H1 (cell line): ENCODE data around the gene CDK5.

Experiments used
- CTCF ChIP-seq, 3 experiments: IDR thresholded peaks; 1 replicate in 2 of 3; 2 replicates in 1 of 3; pipeline versions ENCODE4 v1.5.1 to v1.6.1; 2011; ENCODE audit warnings: low read length in 3 of 3, mild to moderate bottlenecking in 3 of 3, inconsistent platforms in 2 of 3, low read depth in 1 of 3, moderate library complexity in 1 of 3; ENCODE audit not compliant: insufficient read depth in 1 of 3; ENCODE audit errors: control extremely low read depth in 1 of 3
- EP300 ChIP-seq, 2 experiments: IDR thresholded peaks; 1 replicate in 1 of 2; 2 replicates in 1 of 2; pipeline ENCODE4 v1.6.1; 2011 to 2012; ENCODE audit warnings: low read depth in 2 of 2, low read length in 2 of 2, mild to moderate bottlenecking in 2 of 2, borderline replicate concordance in 1 of 2, inconsistent platforms in 1 of 2, moderate library complexity in 1 of 2
- EZH2 ChIP-seq: fragments of 200-600 bp; sonication (generic); IDR thresholded peaks from 2 replicates; pipeline ENCODE4 v1.7.1; 2012; ENCODE audit warnings: low read depth, mild to moderate bottlenecking, moderate library complexity, low read length, inconsistent platforms; ENCODE audit not compliant: severe bottlenecking
- FOSL1 ChIP-seq: IDR thresholded peaks from 2 replicates; pipeline ENCODE4 v1.6.1; 2011; ENCODE audit warnings: mild to moderate bottlenecking, low read depth, low read length, moderate library complexity; ENCODE audit not compliant: insufficient read depth
- HDAC6 ChIP-seq: IDR thresholded peaks from one replicate; pipeline ENCODE4 v1.7.1; 2012; ENCODE audit warnings: low read depth, mild to moderate bottlenecking, inconsistent platforms, low read length, moderate library complexity
- JUN ChIP-seq: IDR thresholded peaks from 2 replicates; pipeline ENCODE4 v1.6.1; 2011; ENCODE audit warnings: low read depth, mild to moderate bottlenecking, improper control_type of control experiment, low read length
- POLR2A ChIP-seq, 2 experiments: IDR thresholded peaks; 1 replicate in 1 of 2; 2 replicates in 1 of 2; pipeline ENCODE4 v1.6.1; 2011; ENCODE audit warnings: low read depth in 2 of 2, low read length in 2 of 2, mild to moderate bottlenecking in 2 of 2; ENCODE audit errors: control extremely low read depth in 1 of 2
- POLR2AphosphoS5 ChIP-seq: IDR thresholded peaks from 2 replicates; pipeline ENCODE4 v1.6.1; 2011; ENCODE audit warnings: low read depth, low read length
- SUZ12 ChIP-seq: fragments of 200-600 bp; sonication (generic); IDR thresholded peaks from 2 replicates; pipeline ENCODE4 v1.6.1; 2012; ENCODE audit warnings: mild to moderate bottlenecking, inconsistent platforms, low read length, moderate library complexity, mixed read lengths
- TAF1 ChIP-seq: IDR thresholded peaks from 2 replicates; pipeline ENCODE4 v1.6.1; 2011; ENCODE audit warnings: mild to moderate bottlenecking, low read depth, low read length
- TCF12 ChIP-seq: IDR thresholded peaks from 2 replicates; pipeline ENCODE4 v1.6.1; 2011; ENCODE audit warnings: low read depth, mild to moderate bottlenecking, low read length

- TF ChIP-seq CTCF (IDR thresholded peaks at IDR 0.05; ENCODE audit: control extremely low read depth in 1 of 3, insufficient read depth in 1 of 3, low read depth in 1 of 3, low read length in 3 of 3), result no peak
- TF ChIP-seq FOSL1, result no peak
- TF ChIP-seq POLR2A (IDR thresholded peaks at IDR 0.05; ENCODE audit: control extremely low read depth in 1 of 2, low read depth in 2 of 2, low read length in 2 of 2), result no peak
- no peak for TF ChIP-seq TCF12
- TF ChIP-seq TAF1, result no peak
- TF ChIP-seq EZH2, result no peak
- TF ChIP-seq JUN, result no peak
- no peak for TF ChIP-seq EP300 (IDR thresholded peaks at IDR 0.05; ENCODE audit: borderline replicate concordance in 1 of 2, low read depth in 2 of 2, low read length in 2 of 2)
- no peak for TF ChIP-seq HDAC6
- TF ChIP-seq SUZ12, result no peak
- no peak for TF ChIP-seq POLR2AphosphoS5
Observed at GRCh38 chr7:151081170-151082101, 23.7 kb upstream of the CDK5 start.
